HepG2 (cell line): ENCODE data around the gene PAPPA2.

ENCODE experiments used
- ATF7-NPFF ChIP-seq: sonication (generic); formaldehyde crosslinking; IDR thresholded peaks from 2 replicates; pipeline ENCODE4 v1.8.1; 2023; ENCODE audit warnings: mild to moderate bottlenecking, low read depth, missing genetic modification reagents, moderate library complexity
- NFYC ChIP-seq: IDR thresholded peaks from 2 replicates; pipeline ENCODE4 v1.6.1; 2016; ENCODE audit warnings: missing genetic modification reagents, missing compliant biosample characterization
- SIN3A ChIP-seq: IDR thresholded peaks from 2 replicates; pipeline ENCODE4 v1.6.1; 2011; ENCODE audit warnings: low read depth, mild to moderate bottlenecking, control low read depth, low read length, borderline replicate concordance
- ZNF768 ChIP-seq: sonication (generic); formaldehyde crosslinking; IDR thresholded peaks from 2 replicates; pipeline ENCODE4 v1.4.0; 2020; ENCODE audit warnings: missing genetic modification reagents
- TF ChIP-seq, protein P1 (sequence below): sonication (generic); formaldehyde crosslinking; IDR thresholded peaks from 2 replicates; pipeline ENCODE4 v1.4.0; 2020; ENCODE audit warnings: low read depth, missing genetic modification reagents
- TF ChIP-seq, protein P2 (sequence below): sonication (generic); formaldehyde crosslinking; IDR thresholded peaks from 2 replicates; pipeline ENCODE4 v1.5.0; 2020; ENCODE audit warnings: mild to moderate bottlenecking, missing genetic modification reagents, moderate library complexity

DNA sequence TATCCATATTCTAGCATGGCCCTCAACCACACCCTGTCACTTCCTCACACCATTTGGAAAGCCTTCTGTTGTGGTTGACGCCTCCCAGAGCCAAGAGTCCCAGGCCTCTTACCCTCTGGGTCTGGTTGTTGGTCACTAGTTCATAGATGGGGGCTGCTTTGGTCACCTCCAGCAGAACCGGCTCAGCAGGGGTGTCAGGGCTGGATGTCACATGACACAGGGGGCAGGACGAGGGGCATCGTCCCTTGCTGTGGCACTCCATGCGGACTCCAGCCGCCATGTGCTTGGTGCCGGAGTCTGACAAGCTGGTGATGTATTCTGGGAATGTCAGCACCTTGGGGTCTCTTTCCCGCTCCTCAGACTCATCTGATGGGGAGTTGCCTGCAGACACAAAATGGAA is 431.5 kb downstream of the PAPPA2 start:
- TF ChIP-seq ZNF768 (CRISPR knock-in tag) = no peak
- TF ChIP-seq, protein P1, sequence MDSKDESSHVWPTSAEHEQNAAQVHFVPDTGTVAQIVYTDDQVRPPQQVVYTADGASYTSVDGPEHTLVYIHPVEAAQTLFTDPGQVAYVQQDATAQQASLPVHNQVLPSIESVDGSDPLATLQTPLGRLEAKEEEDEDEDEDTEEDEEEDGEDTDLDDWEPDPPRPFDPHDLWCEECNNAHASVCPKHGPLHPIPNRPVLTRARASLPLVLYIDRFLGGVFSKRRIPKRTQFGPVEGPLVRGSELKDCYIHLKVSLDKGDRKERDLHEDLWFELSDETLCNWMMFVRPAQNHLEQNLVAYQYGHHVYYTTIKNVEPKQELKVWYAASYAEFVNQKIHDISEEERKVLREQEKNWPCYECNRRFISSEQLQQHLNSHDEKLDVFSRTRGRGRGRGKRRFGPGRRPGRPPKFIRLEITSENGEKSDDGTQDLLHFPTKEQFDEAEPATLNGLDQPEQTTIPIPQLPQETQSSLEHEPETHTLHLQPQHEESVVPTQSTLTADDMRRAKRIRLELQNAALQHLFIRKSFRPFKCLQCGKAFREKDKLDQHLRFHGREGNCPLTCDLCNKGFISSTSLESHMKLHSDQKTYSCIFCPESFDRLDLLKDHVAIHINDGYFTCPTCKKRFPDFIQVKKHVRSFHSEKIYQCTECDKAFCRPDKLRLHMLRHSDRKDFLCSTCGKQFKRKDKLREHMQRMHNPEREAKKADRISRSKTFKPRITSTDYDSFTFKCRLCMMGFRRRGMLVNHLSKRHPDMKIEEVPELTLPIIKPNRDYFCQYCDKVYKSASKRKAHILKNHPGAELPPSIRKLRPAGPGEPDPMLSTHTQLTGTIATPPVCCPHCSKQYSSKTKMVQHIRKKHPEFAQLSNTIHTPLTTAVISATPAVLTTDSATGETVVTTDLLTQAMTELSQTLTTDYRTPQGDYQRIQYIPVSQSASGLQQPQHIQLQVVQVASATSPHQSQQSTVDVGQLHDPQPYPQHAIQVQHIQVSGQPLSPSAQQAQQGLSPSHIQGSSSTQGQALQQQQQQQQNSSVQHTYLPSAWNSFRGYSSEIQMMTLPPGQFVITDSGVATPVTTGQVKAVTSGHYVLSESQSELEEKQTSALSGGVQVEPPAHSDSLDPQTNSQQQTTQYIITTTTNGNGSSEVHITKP (CRISPR knock-in tag) = no peak
- no peak for TF ChIP-seq SIN3A
- no peak for TF ChIP-seq ATF7-NPFF (CRISPR knock-in tag)
- no peak for TF ChIP-seq NFYC (CRISPR knock-in tag)
- TF ChIP-seq, protein P2, sequence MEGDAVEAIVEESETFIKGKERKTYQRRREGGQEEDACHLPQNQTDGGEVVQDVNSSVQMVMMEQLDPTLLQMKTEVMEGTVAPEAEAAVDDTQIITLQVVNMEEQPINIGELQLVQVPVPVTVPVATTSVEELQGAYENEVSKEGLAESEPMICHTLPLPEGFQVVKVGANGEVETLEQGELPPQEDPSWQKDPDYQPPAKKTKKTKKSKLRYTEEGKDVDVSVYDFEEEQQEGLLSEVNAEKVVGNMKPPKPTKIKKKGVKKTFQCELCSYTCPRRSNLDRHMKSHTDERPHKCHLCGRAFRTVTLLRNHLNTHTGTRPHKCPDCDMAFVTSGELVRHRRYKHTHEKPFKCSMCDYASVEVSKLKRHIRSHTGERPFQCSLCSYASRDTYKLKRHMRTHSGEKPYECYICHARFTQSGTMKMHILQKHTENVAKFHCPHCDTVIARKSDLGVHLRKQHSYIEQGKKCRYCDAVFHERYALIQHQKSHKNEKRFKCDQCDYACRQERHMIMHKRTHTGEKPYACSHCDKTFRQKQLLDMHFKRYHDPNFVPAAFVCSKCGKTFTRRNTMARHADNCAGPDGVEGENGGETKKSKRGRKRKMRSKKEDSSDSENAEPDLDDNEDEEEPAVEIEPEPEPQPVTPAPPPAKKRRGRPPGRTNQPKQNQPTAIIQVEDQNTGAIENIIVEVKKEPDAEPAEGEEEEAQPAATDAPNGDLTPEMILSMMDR (CRISPR knock-in tag) = no peak
